ENCODE results near the gene INSL3. TPM values are rescaled to one million over a fixed set of nuclear protein-coding genes. Genes with fewer than 3 reads are reported as not detected.
A peak's percentile ranks its signal among the peaks of the same experiment; 100 is the strongest.

Gene INSL3
- total RNA-seq, 1 donor from 2014 or later = not detected

DNA sequence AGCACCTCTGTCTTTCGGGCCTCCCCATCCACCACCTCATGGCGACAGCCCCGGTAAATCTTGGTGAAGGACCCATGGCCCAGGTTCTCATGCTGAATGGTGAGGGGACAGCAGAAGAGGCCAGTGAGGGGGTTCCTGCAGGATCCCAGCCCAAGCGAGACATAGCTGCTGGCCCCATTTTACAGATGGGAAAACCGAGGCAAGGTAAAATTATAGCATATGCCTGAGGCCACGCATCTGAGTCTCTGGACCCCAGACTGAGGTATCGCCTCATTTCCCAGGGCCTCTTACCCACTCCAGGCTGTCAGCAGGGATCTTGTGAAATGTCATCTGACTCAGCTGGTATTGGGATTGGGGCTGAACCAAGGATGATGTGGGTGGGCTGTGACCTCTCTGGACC, 16.7 kb upstream of the INSL3 start:
- H3K9me3 ChIP-seq (ENCODE audit: insufficient read depth, low read depth, low read length) = no peaks in the 10 kb centered on the region
- H3K79me2 ChIP-seq (ENCODE audit: insufficient read depth, low read length) = no peaks in the 10 kb centered on the region
- Mint-ChIP-seq H3K27ac (ENCODE audit: unreplicated experiment) (no peak overlapping the region), H3K4me3 (ENCODE audit: unreplicated experiment) (no peak overlapping the region), H3K27me3 (ENCODE audit: low read depth, unreplicated experiment) (peaks cover 51% of the 10 kb centered on the region), H3K36me3 (ENCODE audit: low read depth, unreplicated experiment) (peaks cover 3% of the 10 kb centered on the region), H3K4me1 (ENCODE audit: low read depth, unreplicated experiment) (no peaks in the 10 kb centered on the region), H3K9me3 (ENCODE audit: unreplicated experiment) (peaks cover 2% of the 10 kb centered on the region)
- no peak overlapping the region for H3K4me3 ChIP-seq (ENCODE audit: insufficient read depth, low read depth, low read length)
- H3K36me3 ChIP-seq (ENCODE audit: insufficient read depth, low read length) = no peaks in the 10 kb centered on the region
- DNase-seq (ENCODE audit: low read depth) (no peak), FAIRE-seq (no peak)
- no peak overlapping the region for H2AFZ ChIP-seq (ENCODE audit: low read depth, low read length)
- no peaks in the 10 kb centered on the region for H3K4me1 ChIP-seq (ENCODE audit: insufficient read depth, low read length)
- no peak for TF ChIP-seq EZH2 (IDR thresholded peaks at IDR 0.05; ENCODE audit: insufficient read depth, low read length)
- TF ChIP-seq, protein P1, sequence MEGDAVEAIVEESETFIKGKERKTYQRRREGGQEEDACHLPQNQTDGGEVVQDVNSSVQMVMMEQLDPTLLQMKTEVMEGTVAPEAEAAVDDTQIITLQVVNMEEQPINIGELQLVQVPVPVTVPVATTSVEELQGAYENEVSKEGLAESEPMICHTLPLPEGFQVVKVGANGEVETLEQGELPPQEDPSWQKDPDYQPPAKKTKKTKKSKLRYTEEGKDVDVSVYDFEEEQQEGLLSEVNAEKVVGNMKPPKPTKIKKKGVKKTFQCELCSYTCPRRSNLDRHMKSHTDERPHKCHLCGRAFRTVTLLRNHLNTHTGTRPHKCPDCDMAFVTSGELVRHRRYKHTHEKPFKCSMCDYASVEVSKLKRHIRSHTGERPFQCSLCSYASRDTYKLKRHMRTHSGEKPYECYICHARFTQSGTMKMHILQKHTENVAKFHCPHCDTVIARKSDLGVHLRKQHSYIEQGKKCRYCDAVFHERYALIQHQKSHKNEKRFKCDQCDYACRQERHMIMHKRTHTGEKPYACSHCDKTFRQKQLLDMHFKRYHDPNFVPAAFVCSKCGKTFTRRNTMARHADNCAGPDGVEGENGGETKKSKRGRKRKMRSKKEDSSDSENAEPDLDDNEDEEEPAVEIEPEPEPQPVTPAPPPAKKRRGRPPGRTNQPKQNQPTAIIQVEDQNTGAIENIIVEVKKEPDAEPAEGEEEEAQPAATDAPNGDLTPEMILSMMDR (IDR thresholded peaks at IDR 0.05; ENCODE audit: insufficient read depth, low read depth, low read length) = no peak
- H3K4me2 ChIP-seq (ENCODE audit: low read length) = no peak overlapping the region
- no peaks in the 10 kb centered on the region for H3K27me3 ChIP-seq (ENCODE audit: insufficient read depth, low read length)
- H3K27ac ChIP-seq (ENCODE audit: low read depth, low read length) = no peak overlapping the region
- H4K20me1 ChIP-seq (ENCODE audit: insufficient read depth, low read length) = no peaks in the 10 kb centered on the region
- no peak overlapping the region for H3K9ac ChIP-seq (ENCODE audit: low read length)

DNA sequence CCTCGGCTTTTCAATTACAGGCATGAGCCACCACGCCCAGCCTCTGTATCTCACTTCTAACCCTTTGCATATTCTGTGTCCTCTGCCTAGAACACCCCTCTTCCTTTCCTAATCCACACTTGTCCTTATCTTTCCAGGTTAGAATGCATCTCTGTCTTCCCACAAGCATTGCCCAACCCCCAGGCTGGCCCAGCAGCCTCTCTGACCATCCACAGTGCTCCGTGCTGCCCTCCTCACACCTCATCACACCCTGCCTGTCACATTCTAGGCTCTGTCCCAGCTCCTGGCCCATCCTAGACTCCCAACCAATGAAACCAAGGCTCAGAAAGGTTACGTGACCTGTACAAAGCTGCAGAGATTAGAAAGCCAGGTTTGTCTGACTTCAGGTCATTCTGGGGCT, 15.2 kb upstream of the INSL3 start:
- TF ChIP-seq EZH2 (IDR thresholded peaks at IDR 0.05; ENCODE audit: insufficient read depth, low read length) = no peak
- TF ChIP-seq, protein P1 (IDR thresholded peaks at IDR 0.05; ENCODE audit: insufficient read depth, low read depth, low read length) = no peak
- FAIRE-seq = no peak

DNA sequence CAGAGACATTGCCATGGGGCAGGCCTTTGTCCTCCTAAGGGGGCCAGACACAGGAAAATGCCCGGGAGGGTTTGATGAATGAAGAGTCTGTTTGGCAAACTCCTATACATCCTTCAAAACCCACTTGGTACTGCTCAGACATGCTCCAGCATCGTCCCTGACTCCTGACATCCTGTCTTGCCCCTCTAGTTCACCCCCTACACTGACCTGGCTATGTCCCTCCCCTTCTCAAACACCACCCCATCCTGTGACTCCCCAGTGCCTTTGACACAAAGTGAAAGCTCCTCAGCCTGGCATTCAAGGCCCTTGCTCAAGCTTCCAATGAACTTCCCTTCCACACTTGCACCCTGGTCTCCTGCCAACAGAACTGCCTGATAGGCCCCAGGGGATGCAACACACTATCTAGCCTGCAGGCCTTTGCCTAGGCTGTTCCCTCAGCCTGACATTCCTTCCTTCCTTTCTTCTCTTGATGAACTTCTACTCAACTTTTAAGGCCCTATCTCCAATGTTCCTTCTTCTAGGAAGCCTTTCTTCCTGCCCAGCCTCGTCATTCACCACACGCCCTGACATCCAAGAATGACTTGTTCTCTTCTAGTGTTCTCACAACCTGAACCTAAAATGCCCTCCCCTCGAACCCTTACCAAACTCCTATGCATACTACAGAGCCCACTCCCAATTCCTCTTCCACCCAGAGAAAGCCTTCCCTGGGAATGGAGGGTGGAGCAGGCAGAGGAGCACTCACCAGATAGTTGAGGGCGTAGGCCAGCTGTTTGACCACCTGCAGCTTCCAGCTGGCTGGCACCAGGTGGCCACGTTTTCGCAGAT, 14.1 kb upstream of the INSL3 start:
- no peak overlapping the region for H3K27ac Mint-ChIP-seq (ENCODE audit: unreplicated experiment)
- Histone ChIP-seq H3K27me3 (ENCODE audit: insufficient read depth, low read length) (peaks cover 9% of the 10 kb centered on the region), H3K9ac (ENCODE audit: low read length) (no peak overlapping the region), H3K4me3 (ENCODE audit: insufficient read depth, low read depth, low read length) (no peak overlapping the region), H2AFZ (ENCODE audit: low read depth, low read length) (no peak overlapping the region), H3K27ac (ENCODE audit: low read depth, low read length) (no peak overlapping the region), H4K20me1 (ENCODE audit: insufficient read depth, low read length) (no peaks in the 10 kb centered on the region), H3K36me3 (ENCODE audit: insufficient read depth, low read length) (no peaks in the 10 kb centered on the region), H3K79me2 (ENCODE audit: insufficient read depth, low read length) (no peaks in the 10 kb centered on the region), H3K4me1 (ENCODE audit: insufficient read depth, low read length) (peaks cover 6% of the 10 kb centered on the region), H3K9me3 (ENCODE audit: insufficient read depth, low read depth, low read length) (no peaks in the 10 kb centered on the region), H3K4me2 (ENCODE audit: low read length) (no peak overlapping the region)
- FAIRE-seq = no peak
- DNase-seq (ENCODE audit: low read depth) = no peak
- peaks cover 46% of the 10 kb centered on the region for H3K27me3 Mint-ChIP-seq (ENCODE audit: low read depth, unreplicated experiment)
- no peak overlapping the region for H3K4me3 Mint-ChIP-seq (ENCODE audit: unreplicated experiment)
- H3K9me3 Mint-ChIP-seq (ENCODE audit: unreplicated experiment) = peaks cover 2% of the 10 kb centered on the region
- no peaks in the 10 kb centered on the region for H3K4me1 Mint-ChIP-seq (ENCODE audit: low read depth, unreplicated experiment)
- H3K36me3 Mint-ChIP-seq (ENCODE audit: low read depth, unreplicated experiment) = peaks cover 3% of the 10 kb centered on the region
- TF ChIP-seq, protein P1 (IDR thresholded peaks at IDR 0.05; ENCODE audit: insufficient read depth, low read depth, low read length) = no peak
- TF ChIP-seq EZH2 (IDR thresholded peaks at IDR 0.05; ENCODE audit: insufficient read depth, low read length) = no peak

More for the DNA sequence above, 15.2 kb upstream of the INSL3 start:
- peaks cover 3% of the 10 kb centered on the region for H3K36me3 Mint-ChIP-seq (ENCODE audit: low read depth, unreplicated experiment)
- H3K27me3 Mint-ChIP-seq (ENCODE audit: low read depth, unreplicated experiment) = peaks cover 56% of the 10 kb centered on the region
- no peak overlapping the region for H3K4me3 Mint-ChIP-seq (ENCODE audit: unreplicated experiment)
- Histone ChIP-seq H3K4me1 (ENCODE audit: insufficient read depth, low read length) (no peaks in the 10 kb centered on the region), H4K20me1 (ENCODE audit: insufficient read depth, low read length) (no peaks in the 10 kb centered on the region), H3K27me3 (ENCODE audit: insufficient read depth, low read length) (peaks cover 6% of the 10 kb centered on the region), H3K36me3 (ENCODE audit: insufficient read depth, low read length) (no peaks in the 10 kb centered on the region), H3K4me3 (ENCODE audit: insufficient read depth, low read depth, low read length) (no peak overlapping the region), H2AFZ (ENCODE audit: low read depth, low read length) (no peak overlapping the region), H3K27ac (ENCODE audit: low read depth, low read length) (no peak overlapping the region), H3K9ac (ENCODE audit: low read length) (no peak overlapping the region), H3K9me3 (ENCODE audit: insufficient read depth, low read depth, low read length) (no peaks in the 10 kb centered on the region), H3K4me2 (ENCODE audit: low read length) (no peak overlapping the region), H3K79me2 (ENCODE audit: insufficient read depth, low read length) (no peaks in the 10 kb centered on the region)
- DNase-seq (ENCODE audit: low read depth) = no peak
- no peaks in the 10 kb centered on the region for H3K4me1 Mint-ChIP-seq (ENCODE audit: low read depth, unreplicated experiment)
- H3K9me3 Mint-ChIP-seq (ENCODE audit: unreplicated experiment) = peaks cover 2% of the 10 kb centered on the region
- H3K27ac Mint-ChIP-seq (ENCODE audit: unreplicated experiment) = peak overlapping the region; percentile 50

Data from astrocyte (in vitro differentiated cells and primary cell).